ENCODE data around the gene RNF223. TPM values are rescaled to one million over a fixed set of nuclear protein-coding genes. Genes with fewer than 3 reads are reported as not detected.
"Not testable (repeated sequence)": the region's sequence is repeated elsewhere in the genome, so short reads cannot be mapped to it uniquely, and the experiment has no call there.

Gene RNF223
- total and polyA plus RNA-seq, 11 donors: not detected

DNA sequence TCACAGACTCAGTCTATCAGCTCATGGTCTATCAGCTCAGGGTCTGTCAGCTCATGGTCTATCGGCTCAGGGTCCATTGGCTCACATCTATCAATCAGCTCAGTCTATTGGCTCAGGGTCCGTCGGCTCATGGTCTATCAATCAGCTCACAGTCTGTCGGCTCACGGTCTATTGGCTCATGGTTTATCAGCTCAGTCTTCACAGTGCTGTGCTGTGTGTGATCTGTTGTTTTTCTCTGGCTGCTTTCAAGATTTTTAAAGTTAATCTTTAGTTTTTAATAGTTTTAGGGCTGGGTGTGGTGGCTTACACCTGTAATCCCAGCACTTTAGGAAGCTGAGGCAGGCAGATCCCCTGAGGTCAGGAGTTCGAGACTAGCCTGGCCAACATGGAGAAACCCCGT lies 27.4 kb upstream of the RNF223 start:
- no peaks in the 10 kb centered on the region for H3K4me1 ChIP-seq
- H3K27ac ChIP-seq: no peak overlapping the region
- 89 to 96% (median 94%) methylated on average over 7 of the region's 7 CpGs for WGBS, 4 donors
- ATAC-seq (no peak), DNase-seq (peak in 1 of 5 donors; percentile 9)
- no peak overlapping the region for H3K4me3 ChIP-seq
- intact Hi-C loops (cut with DNase I): no loop called here
- H3K36me3 ChIP-seq: no peaks in the 10 kb centered on the region
- peaks cover 0 to 9% (median 0%) of the 10 kb centered on the region in 12 donors for H3K9me3 ChIP-seq
- TF ChIP-seq POLR2A (IDR thresholded peaks at IDR 0.05): no peak
- TF ChIP-seq, protein P1, sequence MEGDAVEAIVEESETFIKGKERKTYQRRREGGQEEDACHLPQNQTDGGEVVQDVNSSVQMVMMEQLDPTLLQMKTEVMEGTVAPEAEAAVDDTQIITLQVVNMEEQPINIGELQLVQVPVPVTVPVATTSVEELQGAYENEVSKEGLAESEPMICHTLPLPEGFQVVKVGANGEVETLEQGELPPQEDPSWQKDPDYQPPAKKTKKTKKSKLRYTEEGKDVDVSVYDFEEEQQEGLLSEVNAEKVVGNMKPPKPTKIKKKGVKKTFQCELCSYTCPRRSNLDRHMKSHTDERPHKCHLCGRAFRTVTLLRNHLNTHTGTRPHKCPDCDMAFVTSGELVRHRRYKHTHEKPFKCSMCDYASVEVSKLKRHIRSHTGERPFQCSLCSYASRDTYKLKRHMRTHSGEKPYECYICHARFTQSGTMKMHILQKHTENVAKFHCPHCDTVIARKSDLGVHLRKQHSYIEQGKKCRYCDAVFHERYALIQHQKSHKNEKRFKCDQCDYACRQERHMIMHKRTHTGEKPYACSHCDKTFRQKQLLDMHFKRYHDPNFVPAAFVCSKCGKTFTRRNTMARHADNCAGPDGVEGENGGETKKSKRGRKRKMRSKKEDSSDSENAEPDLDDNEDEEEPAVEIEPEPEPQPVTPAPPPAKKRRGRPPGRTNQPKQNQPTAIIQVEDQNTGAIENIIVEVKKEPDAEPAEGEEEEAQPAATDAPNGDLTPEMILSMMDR (IDR thresholded peaks at IDR 0.05): no peak
- no peaks in the 10 kb centered on the region for H3K27me3 ChIP-seq

DNA sequence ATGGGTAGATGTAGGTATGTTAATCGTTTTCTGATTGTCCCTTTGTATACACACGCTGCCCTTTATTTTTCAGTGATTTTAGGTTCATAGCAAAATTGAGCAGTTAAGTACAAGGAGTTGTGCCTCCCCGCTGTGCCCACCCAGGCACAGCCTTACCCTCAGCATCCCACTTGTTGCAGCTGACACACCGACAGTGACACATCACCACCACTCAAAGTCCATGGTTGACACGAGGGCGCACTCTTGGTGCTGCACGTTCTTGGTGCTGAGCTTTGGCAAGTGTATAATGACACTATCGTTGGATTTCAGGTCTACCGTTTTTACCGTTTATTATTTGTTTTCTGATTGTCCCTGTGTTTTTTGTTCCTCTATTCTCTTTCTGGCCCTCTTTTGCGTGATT lies 26.2 kb upstream of the RNF223 start:
- no peak overlapping the region for H3K4me3 ChIP-seq
- ATAC-seq (no peak), DNase-seq (peak in 1 of 5 donors; percentile 3)
- intact Hi-C loops (cut with DNase I): no loop called here
- no peaks in the 10 kb centered on the region for H3K4me1 ChIP-seq
- H3K36me3 ChIP-seq: no peaks in the 10 kb centered on the region
- 95 to 97% (median 96%) methylated on average over 11 of the region's 11 CpGs for WGBS, 4 donors
- H3K27ac ChIP-seq: no peak overlapping the region
- peaks cover 0 to 9% (median 0%) of the 10 kb centered on the region in 12 donors for H3K9me3 ChIP-seq
- TF ChIP-seq, protein P1 (IDR thresholded peaks at IDR 0.05): no peak
- no peaks in the 10 kb centered on the region for H3K27me3 ChIP-seq

GRCh38 chr1:1099506-1100183 lies 25.5 kb upstream of the RNF223 start:
- Histone ChIP-seq H3K36me3 (no peaks in the 10 kb centered on the region), H3K27ac (no peak overlapping the region), H3K27me3 (no peaks in the 10 kb centered on the region), H3K9me3 (peaks cover 0 to 9% (median 0%) of the 10 kb centered on the region in 12 donors), H3K4me1 (no peaks in the 10 kb centered on the region), H3K4me3 (no peak overlapping the region)
- DNase-seq (no peak), ATAC-seq (no peak)
- TF ChIP-seq, protein P1 (IDR thresholded peaks at IDR 0.05): no peak
- TF ChIP-seq POLR2A (IDR thresholded peaks at IDR 0.05): no peak
- 75 to 90% (median 82%) methylated on average over 4 of the region's 4 CpGs for WGBS, 4 donors
- intact Hi-C loops (cut with DNase I): no loop called here

- no peak for ATAC-seq
- Histone ChIP-seq H3K4me1 (no peaks in the 10 kb centered on the region), H3K9me3 (peaks cover 0 to 9% (median 0%) of the 10 kb centered on the region in 12 donors), H3K4me3 (no peak overlapping the region), H3K27me3 (no peaks in the 10 kb centered on the region), H3K27ac (no peak overlapping the region), H3K36me3 (no peaks in the 10 kb centered on the region)
- TF ChIP-seq POLR2A (IDR thresholded peaks at IDR 0.05): no peak
- TF ChIP-seq, protein P1 (IDR thresholded peaks at IDR 0.05): no peak
- peak in 1 of 5 donors; percentile 2 for DNase-seq
- 84 to 96% (median 90%) methylated on average over 18 of the region's 18 CpGs for WGBS, 4 donors
- intact Hi-C loops (cut with DNase I): no loop called here
Observed at GRCh38 chr1:1098681-1099421, 24.7 kb upstream of the RNF223 start.

- H3K36me3 ChIP-seq; H3K4me1 ChIP-seq; intact Hi-C loops (cut with DNase I); H3K27me3 ChIP-seq; ATAC-seq; H3K9me3 ChIP-seq; H3K4me3 ChIP-seq; H3K27ac ChIP-seq: not testable (repeated sequence)
- DNase-seq: peak in 1 of 5 donors; percentile 4
- 94 to 96% (median 95%) methylated on average over 5 of the region's 5 CpGs for WGBS, 4 donors
Observed at GRCh38 chr1:1096136-1096535, 22.0 kb upstream of the RNF223 start.
